ENCODE results near the gene DNPH1. TPM values are rescaled to one million over a fixed set of nuclear protein-coding genes. Genes with fewer than 3 reads are reported as not detected.

Gene DNPH1
- total RNA-seq, 3 donors from 2014 or later = 42.7 to 69.0 (median 45.7) TPM

DNA sequence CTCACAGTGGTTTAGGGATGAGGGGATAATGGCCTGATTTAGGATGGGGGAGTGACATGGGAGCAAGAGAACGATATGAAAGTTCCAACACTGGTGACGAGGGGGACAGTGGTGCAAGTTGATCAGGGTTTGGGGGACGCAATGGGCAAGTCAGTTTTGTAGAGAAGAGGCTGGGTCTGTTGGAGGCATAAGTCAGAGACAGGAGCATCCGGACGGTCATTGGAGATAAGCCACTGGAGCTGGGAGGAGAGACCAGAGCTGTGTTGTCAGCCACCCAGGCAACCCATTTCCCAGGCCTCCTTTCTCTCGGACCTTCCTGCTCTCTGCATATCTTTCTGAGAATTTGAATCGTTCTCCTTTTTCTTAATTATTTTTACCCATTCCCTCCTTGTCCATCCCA, 9.5 kb downstream of the DNPH1 start:
- DNase-seq (no peak), ATAC-seq (no peak)
- TF ChIP-seq, protein P1, sequence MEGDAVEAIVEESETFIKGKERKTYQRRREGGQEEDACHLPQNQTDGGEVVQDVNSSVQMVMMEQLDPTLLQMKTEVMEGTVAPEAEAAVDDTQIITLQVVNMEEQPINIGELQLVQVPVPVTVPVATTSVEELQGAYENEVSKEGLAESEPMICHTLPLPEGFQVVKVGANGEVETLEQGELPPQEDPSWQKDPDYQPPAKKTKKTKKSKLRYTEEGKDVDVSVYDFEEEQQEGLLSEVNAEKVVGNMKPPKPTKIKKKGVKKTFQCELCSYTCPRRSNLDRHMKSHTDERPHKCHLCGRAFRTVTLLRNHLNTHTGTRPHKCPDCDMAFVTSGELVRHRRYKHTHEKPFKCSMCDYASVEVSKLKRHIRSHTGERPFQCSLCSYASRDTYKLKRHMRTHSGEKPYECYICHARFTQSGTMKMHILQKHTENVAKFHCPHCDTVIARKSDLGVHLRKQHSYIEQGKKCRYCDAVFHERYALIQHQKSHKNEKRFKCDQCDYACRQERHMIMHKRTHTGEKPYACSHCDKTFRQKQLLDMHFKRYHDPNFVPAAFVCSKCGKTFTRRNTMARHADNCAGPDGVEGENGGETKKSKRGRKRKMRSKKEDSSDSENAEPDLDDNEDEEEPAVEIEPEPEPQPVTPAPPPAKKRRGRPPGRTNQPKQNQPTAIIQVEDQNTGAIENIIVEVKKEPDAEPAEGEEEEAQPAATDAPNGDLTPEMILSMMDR (IDR thresholded peaks at IDR 0.05) = no peak
- H3K36me3 ChIP-seq (ENCODE audit: low read depth) = no peaks in the 10 kb centered on the region
- peaks cover under 1% of the 10 kb centered on the region for H3K4me1 ChIP-seq (ENCODE audit: low read depth)
- intact Hi-C loops (cut with DNase I, micrococcal nuclease) = no loop called here
- H3K4me3 ChIP-seq = no peak overlapping the region
- H3K9me3 ChIP-seq = no peaks in the 10 kb centered on the region

DNA sequence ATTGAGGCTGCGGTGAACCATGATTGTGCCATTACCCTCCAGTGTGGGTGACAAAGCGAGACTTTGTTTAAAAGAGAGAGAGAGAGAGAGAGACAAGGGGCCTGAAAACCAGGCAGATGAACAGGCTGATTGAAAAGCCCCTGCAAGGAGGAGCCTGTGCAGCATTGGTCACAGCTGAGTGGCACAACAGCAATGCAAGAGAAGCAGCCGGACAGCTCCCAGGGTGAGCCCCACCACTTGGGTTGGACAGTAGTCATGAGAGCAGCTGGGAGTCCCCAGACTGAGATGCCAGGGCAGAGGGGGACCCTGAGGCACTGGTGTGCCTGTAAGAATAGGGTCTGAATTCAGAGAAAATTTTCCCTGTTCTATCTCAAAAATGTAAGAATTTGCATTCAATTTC, 10.2 kb downstream of the DNPH1 start:
- Histone ChIP-seq H3K4me3 (no peak overlapping the region), H3K9me3 (no peaks in the 10 kb centered on the region), H3K4me1 (ENCODE audit: low read depth) (no peaks in the 10 kb centered on the region), H3K36me3 (ENCODE audit: low read depth) (no peaks in the 10 kb centered on the region)
- TF ChIP-seq, protein P1 (IDR thresholded peaks at IDR 0.05) = no peak
- ATAC-seq (no peak), DNase-seq (no peak)
- intact Hi-C loops (cut with DNase I, micrococcal nuclease) = no loop called here

DNA sequence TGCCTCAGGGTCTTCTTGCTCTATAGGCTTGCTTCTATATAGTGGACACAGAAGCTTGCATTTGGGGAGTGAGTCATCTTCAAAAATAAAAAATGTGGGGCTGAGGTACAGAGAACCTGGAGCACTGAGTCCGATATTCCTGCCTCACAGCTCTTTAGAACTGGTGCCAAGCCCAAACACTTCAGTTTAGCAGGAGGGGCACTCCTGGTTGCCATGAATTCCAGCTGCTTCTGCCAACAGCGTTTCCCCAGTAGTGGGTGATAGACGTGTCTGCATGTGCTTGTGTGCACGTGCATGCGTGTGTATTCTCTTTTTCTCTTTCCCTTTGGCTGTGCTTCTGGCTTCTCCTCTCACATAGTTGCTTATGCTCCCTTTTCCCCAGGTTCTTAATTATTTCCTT, 11.9 kb downstream of the DNPH1 start:
- H3K9me3 ChIP-seq = no peaks in the 10 kb centered on the region
- intact Hi-C loops (cut with DNase I, micrococcal nuclease) = no loop called here
- ATAC-seq = no peak
- no peaks in the 10 kb centered on the region for H3K4me1 ChIP-seq (ENCODE audit: low read depth)
- no peak for DNase-seq
- no peaks in the 10 kb centered on the region for H3K36me3 ChIP-seq (ENCODE audit: low read depth)
- no peak overlapping the region for H3K4me3 ChIP-seq
- TF ChIP-seq, protein P1 (IDR thresholded peaks at IDR 0.05) = no peak

DNA sequence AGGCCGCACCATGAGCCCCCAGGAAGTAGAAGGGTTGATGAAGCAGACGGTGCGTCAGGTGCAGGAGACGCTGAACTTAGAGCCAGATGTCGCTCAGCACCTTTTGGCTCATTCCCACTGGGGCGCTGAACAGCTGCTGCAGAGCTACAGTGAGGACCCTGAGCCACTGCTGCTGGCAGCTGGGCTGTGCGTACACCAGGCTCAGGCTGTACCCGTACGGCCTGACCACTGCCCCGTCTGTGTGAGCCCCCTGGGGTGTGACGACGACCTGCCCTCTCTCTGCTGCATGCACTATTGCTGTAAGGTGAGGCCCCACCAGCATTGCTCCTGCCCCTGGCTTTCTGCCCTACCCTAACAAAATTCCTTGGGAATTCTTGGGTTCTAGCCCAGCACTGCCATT, 13.1 kb downstream of the DNPH1 start:
- Histone ChIP-seq H3K36me3 (ENCODE audit: low read depth) (no peaks in the 10 kb centered on the region), H3K4me3 (no peak overlapping the region), H3K4me1 (ENCODE audit: low read depth) (no peaks in the 10 kb centered on the region), H3K9me3 (no peaks in the 10 kb centered on the region)
- DNase-seq = no peak
- TF ChIP-seq, protein P1 (IDR thresholded peaks at IDR 0.05) = no peak
- intact Hi-C loops (cut with DNase I, micrococcal nuclease) = no loop called here
- no peak for ATAC-seq

DNA sequence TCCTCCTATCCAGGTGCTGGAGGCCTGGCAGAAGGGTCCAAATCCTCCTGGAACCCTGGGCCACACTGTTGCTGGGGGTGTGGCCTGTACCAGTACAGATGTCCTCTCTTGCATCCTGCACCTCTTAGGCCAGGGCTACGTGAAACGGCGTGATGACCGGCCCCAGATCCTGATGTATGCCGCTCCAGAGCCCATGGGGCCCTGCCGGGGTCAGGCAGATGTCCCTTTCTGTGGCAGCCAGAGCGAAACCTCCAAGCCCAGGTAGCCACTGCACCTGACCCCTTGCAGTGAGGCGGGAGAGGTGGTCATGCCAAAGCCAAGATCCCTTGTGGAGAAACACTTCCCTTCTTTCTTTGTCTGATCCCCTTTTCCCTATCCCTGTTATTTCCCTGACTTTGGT, 14.2 kb downstream of the DNPH1 start:
- Histone ChIP-seq H3K9me3 (no peaks in the 10 kb centered on the region), H3K4me1 (ENCODE audit: low read depth) (no peaks in the 10 kb centered on the region), H3K36me3 (ENCODE audit: low read depth) (no peaks in the 10 kb centered on the region), H3K4me3 (no peak overlapping the region)
- no peak for ATAC-seq
- intact Hi-C loops (cut with DNase I, micrococcal nuclease) = no loop called here
- TF ChIP-seq, protein P1 (IDR thresholded peaks at IDR 0.05) = no peak
- no peak for DNase-seq

DNA sequence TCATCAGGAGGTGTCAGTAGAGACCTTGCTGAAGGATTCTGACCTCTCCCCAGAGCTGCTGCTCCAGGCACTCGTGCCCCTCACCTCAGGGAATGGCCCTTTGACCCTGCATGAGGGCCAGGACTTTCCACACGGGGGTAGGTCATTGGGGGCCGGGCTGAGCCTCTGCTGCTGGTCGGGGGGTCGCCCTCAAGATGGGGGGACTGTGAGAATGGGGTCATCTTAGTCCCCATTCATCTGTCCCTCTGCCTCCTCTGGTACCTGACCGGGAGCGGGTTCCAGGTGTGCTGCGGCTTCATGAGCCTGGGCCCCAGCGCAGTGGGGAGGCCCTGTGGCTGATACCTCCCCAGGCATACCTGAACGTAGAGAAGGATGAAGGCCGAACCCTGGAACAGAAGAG, 15.8 kb downstream of the DNPH1 start:
- Histone ChIP-seq H3K4me3 (no peak overlapping the region), H3K9me3 (no peaks in the 10 kb centered on the region), H3K36me3 (ENCODE audit: low read depth) (no peaks in the 10 kb centered on the region), H3K4me1 (ENCODE audit: low read depth) (no peaks in the 10 kb centered on the region)
- no peak for ATAC-seq
- no peak for DNase-seq
- TF ChIP-seq, protein P1 (IDR thresholded peaks at IDR 0.05) = no peak
- intact Hi-C loops (cut with DNase I, micrococcal nuclease) = no loop called here
